HG02678 (cell line): ENCODE data around the gene SMC5.

ENCODE experiments used
- ATAC-seq: cut with Tn5 transposase; IDR thresholded peaks from one replicate; pipeline ENCODE4 v1.9.1; 2021; ENCODE audit warnings: mild to moderate bottlenecking, moderate library complexity; ENCODE audit not compliant: unreplicated experiment

The SMC5 gene

GRCh38 chr9:70403166-70403565 lies 144.4 kb downstream of the SMC5 start:
- ATAC-seq, result no peak

GRCh38 chr9:70403618-70404025 lies 144.8 kb downstream of the SMC5 start:
- ATAC-seq, result no peak

- ATAC-seq, result no peak
Observed at GRCh38 chr9:70404261-70404660, 145.5 kb downstream of the SMC5 start.
